ENCODE data around the gene SPOCD1.

Gene SPOCD1

DNA sequence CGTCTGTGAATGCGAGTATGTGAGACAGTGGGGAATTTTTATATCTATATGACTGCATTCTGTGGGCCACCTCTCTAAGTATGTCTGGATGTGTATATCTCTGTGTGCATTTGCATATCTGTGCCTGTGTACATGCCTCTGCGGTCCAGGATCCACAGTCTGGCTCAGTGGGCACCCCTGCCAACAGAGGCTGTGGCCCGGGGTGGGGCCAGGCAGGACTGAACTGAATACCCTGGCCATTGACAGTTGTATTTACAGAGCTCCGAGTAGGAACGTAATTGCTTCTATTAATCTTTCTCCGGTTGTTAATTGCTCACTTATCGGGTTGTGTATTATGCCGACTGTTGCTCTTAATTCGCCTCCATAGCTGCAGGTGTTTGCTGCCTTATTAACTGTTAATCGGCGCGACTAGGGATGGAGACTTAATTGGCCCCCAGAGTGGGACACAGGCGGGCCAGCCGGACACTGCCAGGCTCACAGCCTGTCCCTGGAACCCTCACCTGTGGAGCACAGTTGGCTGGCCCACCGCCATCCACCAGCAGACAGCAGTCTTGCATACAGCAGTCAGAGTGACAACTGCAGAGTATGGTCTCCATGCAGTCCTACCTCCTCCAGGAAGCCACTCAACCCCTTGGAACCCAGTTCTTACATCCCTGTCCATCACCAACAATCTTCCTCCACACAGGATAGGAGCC is 29.3 kb downstream of the SPOCD1 start:
- DNase-seq: peak; percentile 86

DNA sequence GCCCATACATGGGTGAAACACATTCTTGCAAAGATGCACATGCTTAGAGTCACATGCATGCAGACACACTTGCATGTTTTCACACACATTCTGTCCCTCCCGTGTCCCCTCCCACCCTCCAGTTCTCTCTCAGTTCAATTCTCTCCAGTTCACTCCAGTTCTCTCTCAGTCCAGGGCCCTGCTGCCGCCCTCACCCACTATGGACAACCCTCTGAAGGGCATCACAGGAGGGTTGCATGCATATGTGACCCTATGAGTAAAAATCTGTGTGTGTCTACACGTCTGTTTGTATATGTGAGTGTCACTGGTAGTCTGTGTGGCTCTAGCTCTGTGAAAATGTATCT is 29.9 kb downstream of the SPOCD1 start:
- no peak for DNase-seq

DNA sequence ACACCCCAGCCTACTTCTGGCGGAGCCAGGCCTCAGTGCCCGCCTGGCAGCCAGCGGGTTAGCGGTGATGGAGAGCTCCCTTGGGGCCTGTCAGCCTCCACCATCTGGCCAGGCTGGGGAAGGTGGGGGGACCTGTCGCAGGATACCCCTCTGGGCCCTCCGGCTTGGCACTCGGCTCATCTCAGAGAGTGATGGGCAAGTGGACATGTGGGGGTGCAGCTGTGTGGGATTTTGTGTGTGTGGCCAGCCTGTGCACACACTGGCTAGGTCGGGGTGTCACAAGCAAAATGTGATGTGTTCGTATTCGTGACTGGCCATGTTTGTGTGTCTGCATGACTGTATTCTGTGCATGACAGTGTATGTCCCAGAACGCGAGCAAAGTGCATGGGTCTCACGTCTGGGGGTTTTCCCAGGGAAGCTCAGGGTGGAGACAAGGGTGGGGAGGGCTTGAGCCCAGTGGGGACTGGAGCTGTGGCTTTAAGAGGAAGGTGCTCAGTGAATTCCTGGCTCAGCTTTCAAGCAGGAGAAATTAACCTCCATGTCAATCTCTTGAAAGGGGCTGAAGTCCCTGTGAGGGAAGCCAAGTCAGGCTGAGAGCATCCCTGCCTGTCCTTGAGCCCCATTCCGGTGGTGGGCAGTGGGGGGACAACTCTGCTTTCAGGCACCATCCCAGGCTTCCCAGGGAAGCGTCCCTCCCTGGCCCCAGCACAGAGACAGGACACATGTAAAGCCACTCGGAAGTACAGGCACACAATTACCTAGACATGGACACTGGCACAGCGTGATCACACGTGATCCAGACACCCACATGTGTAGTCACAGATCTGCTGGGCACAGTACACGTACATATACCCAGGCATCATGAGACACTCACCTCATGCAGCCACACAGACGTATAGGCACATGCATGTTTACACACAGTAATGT is 30.5 kb downstream of the SPOCD1 start:
- no peak for DNase-seq

DNA sequence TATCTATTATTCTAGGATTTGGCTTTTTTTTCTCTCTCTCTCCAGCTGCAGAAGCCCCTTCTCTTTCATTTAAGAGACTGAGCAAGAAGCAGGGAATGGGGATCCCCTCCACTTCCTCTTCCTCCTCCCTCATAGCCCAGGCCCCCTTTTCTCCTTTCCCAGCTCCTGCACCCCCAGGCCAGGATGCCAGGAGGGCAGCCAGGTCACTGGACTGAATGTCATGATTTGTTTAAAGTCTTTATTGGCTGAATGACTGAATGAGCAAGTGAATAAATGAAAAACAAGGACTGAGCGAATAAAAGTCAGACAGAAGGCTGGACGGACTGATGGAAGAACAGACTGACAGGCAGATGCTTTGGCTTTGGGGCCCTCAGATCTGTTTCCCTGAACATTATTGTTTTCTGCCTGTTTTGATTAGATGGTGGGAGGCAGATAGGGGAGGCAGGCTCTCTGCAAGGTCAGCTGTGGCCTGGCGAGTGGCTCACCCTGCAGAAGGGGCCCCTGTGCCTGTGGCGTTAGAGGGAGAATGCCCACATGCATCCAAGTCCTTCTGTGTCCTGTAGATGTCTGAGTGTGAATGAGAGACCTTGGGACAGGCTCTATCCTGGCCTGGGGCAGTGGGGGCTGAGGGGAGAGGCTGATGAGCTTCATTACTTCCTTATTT is 31.3 kb downstream of the SPOCD1 start:
- DNase-seq: no peak

DNA sequence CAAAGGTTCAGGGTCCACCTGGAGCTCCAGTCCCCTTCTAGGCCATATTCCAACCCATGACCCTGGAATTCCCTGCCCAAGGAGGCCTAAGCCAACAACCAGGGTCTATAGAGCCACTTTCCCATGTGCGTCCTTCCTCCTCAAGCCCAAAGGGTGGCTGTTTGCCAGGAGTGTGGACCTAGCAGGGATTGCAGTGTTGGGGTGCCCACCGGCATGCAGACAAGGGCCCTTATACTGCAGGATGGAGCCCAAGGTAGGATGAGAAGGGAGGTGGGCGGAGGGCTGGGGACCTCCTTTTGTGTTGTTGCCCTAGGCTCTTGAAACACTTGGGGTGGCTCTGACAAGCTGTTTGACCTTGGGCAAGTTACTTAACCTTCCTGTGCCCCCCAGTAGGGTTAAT is 32.0 kb downstream of the SPOCD1 start:
- DNase-seq: no peak

DNA sequence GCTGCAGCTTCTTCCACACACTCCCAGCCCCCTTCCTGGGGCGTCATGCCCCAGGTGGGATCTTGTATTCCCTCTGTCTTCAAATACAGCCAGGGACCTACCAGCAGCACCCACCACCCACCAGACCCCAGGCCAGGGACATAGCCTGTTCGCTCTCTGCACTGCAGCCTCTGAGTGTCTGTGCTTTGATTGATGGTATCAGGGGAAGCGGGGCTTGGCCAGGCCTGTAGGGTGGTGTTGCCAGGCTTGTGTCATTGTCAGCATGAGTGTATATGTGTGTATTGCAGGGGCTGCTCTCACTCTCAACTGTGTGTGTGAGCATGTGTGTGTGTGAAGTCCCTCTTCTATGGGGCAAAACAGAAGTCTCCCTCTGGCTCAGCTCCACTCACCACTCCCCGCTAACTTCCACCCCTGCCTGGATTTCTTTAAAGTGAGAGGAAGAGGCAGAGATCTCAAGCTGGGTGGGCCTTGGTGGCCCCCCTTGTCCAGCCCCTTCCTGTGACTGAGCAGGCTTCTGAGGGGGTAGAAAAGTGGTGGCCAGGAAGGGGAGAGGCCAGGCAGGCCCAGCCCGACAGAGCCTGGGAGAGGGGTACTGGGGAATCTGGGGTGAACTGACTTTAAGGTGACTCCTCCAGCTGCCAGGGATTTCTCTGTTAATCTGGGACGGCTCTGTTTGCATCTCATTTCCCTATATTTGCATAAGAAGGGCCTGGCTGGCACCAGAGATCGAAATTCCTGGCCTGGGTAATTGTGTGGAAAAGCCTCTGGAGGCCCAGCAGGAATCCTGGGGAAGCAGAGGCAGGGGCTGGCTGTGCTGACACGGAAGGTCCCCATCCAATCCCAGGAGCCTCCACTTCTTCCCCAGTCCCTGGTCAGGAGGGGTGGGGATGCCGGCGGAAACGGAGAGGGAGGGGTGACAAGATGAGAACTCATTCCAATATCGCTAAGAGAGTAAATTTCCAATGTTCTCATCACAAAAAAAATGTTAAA is 33.1 kb downstream of the SPOCD1 start:
- no peak for DNase-seq

DNA sequence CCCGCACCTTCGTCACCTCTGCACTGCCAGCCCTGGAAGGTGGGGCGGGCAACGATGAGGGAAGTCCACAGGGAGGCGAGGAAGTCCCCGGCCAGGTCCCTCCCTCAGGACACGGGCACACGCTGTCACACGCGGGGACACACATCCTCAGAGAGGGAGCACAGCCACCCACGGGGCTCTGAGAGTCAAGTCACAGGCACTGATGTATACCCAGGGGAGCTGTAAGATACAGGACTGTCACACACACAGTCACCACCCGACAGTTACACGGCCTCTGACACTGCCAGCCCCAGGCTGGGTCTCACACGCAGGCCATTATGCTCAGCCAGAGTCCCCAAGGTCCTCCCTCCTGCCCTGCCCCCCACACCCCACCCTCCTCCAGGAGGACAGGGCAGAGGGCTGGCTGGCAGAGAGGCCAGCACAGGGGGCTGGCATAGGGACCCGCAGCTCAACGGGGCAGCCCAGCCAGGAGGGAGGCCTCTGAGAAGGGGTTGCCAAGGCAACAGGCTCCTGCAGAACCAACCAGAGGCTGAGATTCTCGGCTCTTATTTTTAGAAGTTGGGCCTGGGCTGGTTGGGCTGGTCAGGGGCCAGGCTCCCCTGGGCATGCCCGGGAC is 34.0 kb downstream of the SPOCD1 start:
- DNase-seq: no peak

DNA sequence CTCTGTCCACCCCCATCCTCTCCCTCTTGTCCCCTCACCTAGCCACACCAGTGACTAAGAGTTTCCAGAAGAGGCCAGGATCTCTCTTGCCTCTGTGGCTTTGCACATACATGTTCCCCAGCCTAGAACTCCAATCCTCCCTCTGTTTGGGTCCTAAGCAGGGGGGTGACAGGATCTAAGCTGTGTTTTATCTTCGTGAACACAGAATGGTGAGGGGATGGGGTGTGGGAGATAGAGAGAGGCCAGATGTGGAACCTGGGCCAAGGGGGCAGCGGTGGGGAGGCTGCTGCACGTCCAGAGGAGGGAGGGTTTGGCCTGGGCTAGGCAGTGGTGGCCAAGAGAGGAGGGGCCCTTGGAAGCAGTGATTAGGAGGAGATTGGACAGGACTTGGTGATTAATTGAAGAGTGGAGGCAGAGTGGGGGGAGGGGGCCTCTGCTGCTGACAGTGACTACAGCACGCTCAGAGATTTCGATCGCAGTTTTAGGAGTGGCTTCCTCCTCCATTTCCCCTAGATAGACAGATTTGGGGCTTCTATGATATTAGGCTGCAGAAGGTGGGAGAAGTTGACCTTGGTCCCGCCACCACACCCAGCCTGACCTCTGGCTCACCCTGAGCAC is 34.6 kb downstream of the SPOCD1 start:
- DNase-seq: no peak

DNA sequence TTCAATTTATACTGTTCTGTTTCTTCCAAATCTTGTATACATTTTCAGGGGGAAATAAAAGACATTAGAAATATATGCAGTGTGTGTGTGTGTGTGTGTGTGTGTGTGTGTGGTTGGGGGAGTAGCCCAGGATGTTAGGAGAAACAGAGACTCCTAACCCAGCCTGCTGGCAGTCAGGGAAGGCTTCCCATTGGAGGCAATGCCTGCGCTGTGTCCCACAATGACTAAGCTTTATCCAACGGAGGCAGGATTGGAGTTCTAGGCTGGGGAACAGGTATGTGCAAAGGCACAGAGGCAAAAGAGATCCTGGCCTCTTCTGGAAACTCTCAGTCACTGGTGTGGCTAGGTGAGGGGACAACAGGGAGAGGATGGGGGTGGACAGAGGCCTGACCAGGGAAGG is 35.2 kb downstream of the SPOCD1 start:
- no peak for DNase-seq

DNA sequence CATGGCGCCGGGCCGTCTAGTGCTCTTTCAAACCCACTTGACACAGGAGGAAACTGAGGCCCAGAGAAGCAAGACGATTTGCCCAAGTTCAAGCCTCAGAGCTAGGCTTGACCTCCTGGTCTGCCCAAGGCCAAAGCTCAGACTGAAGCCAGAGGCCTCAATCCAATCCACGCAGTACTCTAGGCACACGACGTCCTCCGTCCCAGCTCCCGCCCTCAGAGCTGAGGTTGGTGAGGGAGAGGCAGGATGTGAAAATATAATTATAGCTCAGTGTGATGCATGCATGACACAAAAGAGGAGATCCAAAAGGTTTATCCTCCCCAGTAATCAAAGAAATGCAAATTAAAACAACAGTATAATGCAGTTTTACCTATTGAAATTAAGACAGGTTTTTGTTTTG is 36.1 kb downstream of the SPOCD1 start:
- no peak for DNase-seq

DNA sequence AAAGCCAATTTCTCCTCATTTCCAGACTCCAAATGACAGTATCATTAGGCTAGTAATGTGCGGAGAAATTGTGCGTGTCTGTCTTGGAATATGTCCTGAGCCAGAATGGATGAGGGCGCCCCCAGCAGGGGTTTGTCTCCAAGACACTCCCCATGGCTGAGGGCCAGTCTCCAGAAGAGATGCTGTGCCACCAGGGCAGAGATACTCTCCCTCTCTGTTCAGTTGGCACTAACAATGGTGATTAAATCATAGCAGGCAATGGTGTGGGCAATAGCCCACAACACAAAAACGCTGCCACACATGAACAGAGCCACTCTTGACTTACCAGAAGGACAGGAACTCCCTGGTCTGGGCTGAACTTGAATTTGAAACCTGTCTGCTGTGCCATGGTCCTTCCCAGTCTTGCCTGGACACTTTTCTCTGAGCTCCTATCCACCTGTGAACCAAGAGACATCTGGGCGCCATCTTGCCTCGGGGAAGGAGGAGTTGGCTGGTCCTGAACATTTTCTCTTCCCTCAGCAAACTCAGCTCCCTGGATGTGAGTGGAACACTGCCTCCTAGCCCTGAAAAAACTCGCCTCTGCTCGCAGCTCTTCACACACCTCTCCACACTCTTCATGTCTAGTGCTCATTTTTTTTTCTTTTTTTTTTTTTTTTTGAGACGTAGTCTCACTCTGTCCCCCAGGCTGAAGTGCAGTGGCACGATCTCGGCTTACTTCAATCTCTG is 36.9 kb downstream of the SPOCD1 start:
- DNase-seq: no peak

DNA sequence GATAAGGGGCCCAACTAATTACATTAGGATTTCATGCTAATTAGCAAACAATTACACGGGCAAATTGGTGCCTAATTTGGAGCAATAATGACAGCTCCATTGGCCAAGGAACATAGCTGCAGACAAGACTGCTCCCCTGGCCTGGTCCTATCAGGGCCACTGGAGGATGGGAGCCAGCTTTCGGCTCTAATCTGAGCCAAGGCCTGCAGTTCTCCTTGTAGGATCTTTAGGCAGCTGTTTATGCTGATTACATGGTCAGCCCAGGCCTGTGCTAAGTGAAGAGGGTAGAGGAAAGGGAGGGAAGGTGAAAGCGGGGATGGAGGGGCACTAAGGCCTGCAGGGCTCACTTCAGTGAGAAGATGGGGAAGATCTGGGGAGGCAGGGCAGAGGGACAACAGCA is 39.3 kb downstream of the SPOCD1 start:
- no peak for DNase-seq

DNA sequence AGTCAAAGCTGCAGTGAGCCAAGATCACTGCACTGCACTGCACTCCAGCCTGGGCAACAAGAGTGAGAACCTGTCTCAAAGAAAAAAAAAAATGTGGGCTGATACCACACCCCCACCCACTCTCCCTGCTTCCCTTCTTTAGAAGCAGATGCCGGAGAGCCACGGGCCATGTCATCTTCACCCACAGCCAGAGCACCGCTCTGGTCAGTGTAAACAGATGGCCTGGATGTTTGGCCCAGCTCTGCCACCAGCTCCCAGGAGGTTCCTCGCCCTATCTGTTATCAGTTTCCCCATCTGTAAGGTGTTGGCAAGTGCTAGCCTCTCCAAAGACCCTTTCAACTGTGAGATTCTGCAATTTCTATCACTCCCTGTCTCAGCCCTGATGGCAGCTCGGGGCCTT is 39.8 kb downstream of the SPOCD1 start:
- DNase-seq: no peak

DNA sequence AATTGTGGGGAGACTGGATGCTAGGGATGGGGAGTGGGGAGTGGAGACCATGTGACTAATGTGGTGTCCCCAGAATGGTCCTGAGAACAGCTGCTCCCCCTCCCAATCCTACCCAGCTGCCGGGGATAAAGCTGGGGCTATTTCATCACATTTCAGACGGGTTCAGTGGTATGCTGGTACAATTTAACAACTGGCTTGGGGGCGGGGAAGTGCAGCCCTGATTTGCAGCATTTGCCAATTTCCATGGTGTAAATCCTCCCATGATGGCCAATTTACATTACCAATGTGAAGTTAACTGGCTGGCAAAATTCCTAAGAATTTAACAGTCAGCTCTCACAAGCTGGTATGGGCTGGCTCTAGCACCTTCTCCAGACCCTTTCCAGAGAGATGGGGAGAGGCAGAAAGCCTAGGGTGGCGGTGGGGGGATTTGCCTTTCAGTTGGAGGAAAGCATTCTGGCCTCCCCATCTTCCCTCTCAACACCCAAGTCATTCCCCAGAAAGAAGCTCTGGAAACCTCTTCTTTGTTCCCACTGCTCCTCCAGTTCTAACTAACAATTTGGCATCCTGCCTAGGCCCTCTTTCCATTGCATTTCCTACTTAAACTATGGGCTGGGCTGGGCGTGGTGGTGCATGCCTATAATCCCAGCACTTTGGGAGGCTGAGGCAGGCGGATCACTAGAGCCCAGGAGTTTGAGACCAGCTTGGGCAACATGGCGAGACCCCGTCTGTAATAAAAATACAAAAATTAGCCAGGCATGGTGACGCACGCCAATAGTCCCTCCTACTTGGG is 40.4 kb downstream of the SPOCD1 start:
- no peak for DNase-seq

DNA sequence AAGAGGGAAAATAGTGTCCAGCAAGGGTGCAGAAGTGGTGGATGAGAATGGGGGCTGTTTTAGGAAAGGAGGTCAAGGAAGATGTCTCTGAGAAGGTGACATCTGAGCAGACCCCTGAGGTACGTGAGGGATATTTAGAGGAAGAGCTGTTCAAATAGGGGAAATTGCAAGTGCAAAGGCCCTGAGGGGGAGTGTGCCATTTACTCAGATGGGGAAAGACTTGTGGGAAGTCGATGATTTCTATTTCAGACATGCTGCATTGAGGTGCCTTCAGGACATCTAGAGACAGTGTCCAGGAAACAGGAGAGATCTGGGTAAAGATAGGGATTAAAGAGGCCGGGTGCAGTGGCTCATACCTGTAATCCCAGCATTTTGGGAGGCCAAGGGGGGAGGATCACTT is 41.3 kb downstream of the SPOCD1 start:
- no peak for DNase-seq

DNA sequence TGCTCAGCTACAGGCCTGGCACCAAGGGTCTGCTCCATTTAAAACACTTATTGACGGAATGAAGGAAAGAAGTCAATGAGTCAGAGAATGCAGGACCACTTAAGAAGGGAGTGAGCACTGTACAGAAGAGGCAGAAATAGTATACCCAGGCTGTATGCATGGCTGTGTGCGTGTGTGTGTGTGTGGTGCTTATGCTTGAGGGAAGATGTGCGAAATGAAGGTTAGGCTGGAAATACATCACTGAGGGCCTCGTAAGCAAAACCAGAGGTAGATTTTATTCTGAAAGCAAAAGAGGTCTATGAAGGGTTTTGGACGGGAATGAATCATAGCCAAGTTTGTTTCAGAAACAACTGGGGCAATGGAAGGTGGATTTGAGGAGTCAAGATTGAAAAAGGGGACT is 42.0 kb downstream of the SPOCD1 start:
- DNase-seq: no peak

DNA sequence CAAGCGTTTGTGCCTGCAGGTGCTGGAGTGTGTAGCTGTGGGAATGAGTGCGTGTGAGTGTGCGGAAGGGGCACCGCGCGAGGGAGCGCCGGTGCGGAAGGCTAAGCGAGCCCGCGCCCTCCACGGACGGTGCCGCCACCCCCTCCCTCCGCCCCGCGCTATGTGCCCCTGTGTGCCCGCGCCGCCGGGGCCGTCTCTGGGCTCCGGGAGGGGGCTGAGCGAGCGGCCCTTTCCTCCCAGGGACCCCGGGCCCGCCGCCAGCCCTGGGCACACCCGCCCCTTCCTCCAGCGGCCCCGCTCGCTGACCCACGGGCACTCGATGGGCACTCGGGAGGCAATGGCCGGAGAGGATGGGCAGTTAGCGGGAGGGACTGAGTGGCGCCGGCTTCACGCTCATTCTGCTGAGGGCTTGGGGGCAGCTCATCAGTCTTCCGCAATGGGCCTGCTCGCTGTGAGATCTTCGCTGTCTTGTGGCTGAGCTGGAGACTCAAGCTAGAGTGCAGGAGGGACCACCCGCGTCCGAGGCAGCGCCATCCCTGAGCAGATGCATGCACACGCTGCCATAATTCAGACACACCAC is 43.1 kb downstream of the SPOCD1 start:
- DNase-seq: no peak

DNA sequence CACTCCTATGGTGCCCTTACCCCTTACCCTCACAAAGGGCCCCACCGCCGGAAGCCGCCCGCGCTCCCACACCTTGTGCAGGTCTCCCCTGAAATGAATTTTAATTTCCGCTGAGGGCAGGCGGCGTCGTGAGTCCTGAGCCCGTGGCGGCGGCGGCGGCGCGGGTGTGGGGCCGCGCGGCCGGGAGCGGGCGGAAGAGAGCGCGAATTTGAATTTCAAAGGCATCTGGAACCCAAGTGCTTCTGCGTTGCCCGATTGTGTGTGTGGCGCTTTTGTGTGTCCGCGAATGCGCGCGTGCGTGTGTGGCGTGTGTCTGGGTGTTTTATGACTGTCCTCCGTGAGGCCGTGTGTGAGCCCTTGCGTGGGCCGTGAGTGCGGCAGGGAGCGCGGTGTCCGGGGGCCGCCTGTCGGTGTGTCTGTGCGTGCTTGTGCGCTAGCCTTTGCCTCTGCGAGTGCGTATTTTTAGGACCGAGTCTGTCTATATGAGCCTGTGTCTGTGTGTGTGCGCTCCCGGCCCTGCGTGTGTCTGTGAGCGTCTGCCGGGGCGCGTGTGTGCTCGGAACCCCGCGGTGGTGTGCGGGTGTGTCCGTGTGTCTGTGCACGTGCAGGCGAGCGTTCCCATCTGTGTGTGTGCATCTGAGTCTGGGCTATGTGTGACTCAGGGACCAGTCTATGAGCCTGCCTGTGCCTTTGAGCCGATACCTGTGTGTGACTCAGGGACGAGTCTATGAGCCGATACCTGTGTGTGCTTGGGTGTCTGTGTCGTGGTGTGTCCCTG is 43.7 kb downstream of the SPOCD1 start:
- no peak for DNase-seq

Measured in NCI-H1417 treated with DMSO at 0.1 percent for 48 hours (cell line).